ENCODE data around the gene GSAP. TPM values are rescaled to one million over a fixed set of nuclear protein-coding genes. Genes with fewer than 3 reads are reported as not detected.

The GSAP gene, protein sequence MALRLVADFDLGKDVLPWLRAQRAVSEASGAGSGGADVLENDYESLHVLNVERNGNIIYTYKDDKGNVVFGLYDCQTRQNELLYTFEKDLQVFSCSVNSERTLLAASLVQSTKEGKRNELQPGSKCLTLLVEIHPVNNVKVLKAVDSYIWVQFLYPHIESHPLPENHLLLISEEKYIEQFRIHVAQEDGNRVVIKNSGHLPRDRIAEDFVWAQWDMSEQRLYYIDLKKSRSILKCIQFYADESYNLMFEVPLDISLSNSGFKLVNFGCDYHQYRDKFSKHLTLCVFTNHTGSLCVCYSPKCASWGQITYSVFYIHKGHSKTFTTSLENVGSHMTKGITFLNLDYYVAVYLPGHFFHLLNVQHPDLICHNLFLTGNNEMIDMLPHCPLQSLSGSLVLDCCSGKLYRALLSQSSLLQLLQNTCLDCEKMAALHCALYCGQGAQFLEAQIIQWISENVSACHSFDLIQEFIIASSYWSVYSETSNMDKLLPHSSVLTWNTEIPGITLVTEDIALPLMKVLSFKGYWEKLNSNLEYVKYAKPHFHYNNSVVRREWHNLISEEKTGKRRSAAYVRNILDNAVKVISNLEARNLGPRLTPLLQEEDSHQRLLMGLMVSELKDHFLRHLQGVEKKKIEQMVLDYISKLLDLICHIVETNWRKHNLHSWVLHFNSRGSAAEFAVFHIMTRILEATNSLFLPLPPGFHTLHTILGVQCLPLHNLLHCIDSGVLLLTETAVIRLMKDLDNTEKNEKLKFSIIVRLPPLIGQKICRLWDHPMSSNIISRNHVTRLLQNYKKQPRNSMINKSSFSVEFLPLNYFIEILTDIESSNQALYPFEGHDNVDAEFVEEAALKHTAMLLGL
- 0.85 TPM for total RNA-seq (2021; ENCODE audit: unreplicated experiment)
- polyA plus RNA-seq (2012; ENCODE audit: insufficient read length), result 0.75 TPM
- Bru-seq, nascent RNA, result percentile 32 among the genes with signal in this experiment
- percentile 33 among the genes with signal in this experiment for BruChase-seq, experiment 1, labeled RNA remaining after a 2-hour chase
- BruChase-seq, experiment 2, labeled RNA remaining after a 6-hour chase, result percentile 29 among the genes with signal in this experiment
- long read RNA-seq, result 0 reads

DNA sequence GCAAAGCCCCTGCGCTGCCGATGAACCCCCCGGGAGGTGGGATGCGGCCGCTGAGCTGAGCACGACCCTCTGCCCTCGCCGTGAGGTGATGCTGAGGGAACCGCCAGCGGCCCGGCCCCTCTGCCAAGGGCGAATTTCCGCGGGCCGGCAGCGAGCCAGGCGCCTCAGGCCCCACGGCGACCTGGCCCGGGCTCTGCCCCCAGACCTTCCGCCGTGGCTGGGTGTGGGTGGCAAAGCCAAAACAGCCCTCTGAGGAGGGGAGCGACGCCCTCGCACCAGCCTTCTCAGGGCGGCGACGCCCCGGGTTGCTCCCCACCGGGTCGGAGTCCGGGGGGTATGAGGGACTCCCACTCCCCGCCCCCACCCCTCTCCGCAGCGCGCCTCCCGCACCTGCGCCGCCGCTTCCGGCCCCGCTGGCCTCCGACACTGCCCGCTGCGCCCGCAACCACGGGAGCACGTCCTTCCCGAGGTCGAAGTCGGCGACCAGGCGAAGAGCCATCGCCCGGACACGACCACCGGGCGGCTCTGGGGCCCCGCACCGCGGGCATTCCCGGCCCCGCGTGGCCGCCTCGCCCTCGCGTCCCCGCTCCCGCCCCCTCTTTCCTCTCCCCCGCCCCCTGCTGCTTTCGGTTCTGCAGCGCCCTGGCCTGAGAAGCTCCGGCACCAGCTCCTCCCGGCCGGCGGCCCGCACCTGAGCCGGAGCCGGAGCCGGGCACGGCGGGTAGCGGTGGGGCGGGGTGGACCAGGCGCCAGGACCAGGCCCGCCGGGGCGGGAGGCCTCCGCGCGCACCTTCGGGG is at the start of gene GSAP:
Gene GSAP (minus strand): TSS at position 527 of the 798 bp plus-strand sequence. CDS start 28 bp downstream, at position 499.
- CTCF ChIA-PET, result interaction anchor here (0.6 kb wide), 2 partner anchors 275 to 686 kb away, joined by 3 to 8 read pairs; no protein-coding TSS in a partner anchor
- Histone ChIP-seq H3K4me1 (ENCODE audit: control insufficient read depth, insufficient read depth, low read length) (no peaks in the 10 kb centered on the region), H3K27ac (ENCODE audit: low read length) (no peak within 1 kb of the TSS), H3K36me3 (ENCODE audit: control insufficient read depth, insufficient read depth, low read length) (no peaks in the 10 kb centered on the region), H3K27me3 (ENCODE audit: control insufficient read depth, insufficient read depth, low read length) (peaks cover 37% of the 10 kb centered on the region), H3K4me3 (ENCODE audit: low read depth in 2 of 2, low read length in 2 of 2) (peak within 1 kb of the TSS; percentile 49 to 53), H3K9me3 (ENCODE audit: control insufficient read depth, insufficient read depth, low read depth, low read length) (no peaks in the 10 kb centered on the region)
- in situ Hi-C loops (cut with HindIII; ENCODE audit: low pct_unique_long_range_greater_than_20kb, low sequenced_read_pairs), result no loop called here
- TF ChIP-seq POLR2AphosphoS5 (IDR thresholded peaks at IDR 0.05; ENCODE audit: low read depth, low read length) (no peak), SIN3A (IDR thresholded peaks at IDR 0.05; ENCODE audit: borderline replicate concordance, insufficient read depth, low read depth, low read length) (0 out of 2 replicates have a peak, but pooled peaks have one; percentile 35)
- POLR2A ChIA-PET, result no interaction called here
- no peak for DNase-seq (ENCODE audit: low read depth, low spot score)
- intact Hi-C loops (cut with micrococcal nuclease; ENCODE audit: unreplicated experiment), result no loop called here
- ATAC-seq, result peak; percentile 81
- BruUV-seq (replicated peaks), result no TSS peak

DNA sequence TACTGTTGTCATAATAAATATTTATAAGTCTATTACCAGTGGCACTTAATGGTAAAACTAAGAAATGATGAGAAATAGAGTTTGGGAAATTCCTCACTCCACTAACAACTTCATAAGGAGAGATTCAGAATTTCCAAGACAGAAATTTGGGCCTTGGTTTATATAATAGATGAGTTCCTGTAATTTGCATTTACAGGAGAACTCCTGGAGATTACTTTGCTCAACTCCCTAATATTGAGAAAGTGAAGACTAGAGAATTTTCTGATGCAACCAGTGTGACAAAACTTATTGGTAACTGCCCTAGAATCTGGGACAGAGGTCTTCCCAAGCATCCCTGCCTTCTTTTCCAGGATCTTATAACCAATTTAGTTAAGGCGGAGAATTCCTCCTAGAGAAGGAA is 49.1 kb upstream of the GSAP start:
- peaks cover 3% of the 10 kb centered on the region; the same call in 1 of the 2 replicates for H3K27me3 ChIP-seq (ENCODE audit: control insufficient read depth, insufficient read depth, low read length)
- no peaks in the 10 kb centered on the region for H3K9me3 ChIP-seq (ENCODE audit: control insufficient read depth, insufficient read depth, low read depth, low read length)
- TF ChIP-seq SIN3A (IDR thresholded peaks at IDR 0.05; ENCODE audit: borderline replicate concordance, insufficient read depth, low read depth, low read length) (no peak), TCF7L2 (IDR thresholded peaks at IDR 0.05; ENCODE audit: low read depth, low read length) (no peak), POLR2AphosphoS5 (IDR thresholded peaks at IDR 0.05; ENCODE audit: low read depth, low read length) (no peak)
- TF ChIP-seq, protein P1, sequence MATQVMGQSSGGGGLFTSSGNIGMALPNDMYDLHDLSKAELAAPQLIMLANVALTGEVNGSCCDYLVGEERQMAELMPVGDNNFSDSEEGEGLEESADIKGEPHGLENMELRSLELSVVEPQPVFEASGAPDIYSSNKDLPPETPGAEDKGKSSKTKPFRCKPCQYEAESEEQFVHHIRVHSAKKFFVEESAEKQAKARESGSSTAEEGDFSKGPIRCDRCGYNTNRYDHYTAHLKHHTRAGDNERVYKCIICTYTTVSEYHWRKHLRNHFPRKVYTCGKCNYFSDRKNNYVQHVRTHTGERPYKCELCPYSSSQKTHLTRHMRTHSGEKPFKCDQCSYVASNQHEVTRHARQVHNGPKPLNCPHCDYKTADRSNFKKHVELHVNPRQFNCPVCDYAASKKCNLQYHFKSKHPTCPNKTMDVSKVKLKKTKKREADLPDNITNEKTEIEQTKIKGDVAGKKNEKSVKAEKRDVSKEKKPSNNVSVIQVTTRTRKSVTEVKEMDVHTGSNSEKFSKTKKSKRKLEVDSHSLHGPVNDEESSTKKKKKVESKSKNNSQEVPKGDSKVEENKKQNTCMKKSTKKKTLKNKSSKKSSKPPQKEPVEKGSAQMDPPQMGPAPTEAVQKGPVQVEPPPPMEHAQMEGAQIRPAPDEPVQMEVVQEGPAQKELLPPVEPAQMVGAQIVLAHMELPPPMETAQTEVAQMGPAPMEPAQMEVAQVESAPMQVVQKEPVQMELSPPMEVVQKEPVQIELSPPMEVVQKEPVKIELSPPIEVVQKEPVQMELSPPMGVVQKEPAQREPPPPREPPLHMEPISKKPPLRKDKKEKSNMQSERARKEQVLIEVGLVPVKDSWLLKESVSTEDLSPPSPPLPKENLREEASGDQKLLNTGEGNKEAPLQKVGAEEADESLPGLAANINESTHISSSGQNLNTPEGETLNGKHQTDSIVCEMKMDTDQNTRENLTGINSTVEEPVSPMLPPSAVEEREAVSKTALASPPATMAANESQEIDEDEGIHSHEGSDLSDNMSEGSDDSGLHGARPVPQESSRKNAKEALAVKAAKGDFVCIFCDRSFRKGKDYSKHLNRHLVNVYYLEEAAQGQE (IDR thresholded peaks at IDR 0.05; ENCODE audit: insufficient read depth in 1 of 2, low read depth in 2 of 2, low read length in 1 of 2), result no peak
- TF ChIP-seq, protein P2, sequence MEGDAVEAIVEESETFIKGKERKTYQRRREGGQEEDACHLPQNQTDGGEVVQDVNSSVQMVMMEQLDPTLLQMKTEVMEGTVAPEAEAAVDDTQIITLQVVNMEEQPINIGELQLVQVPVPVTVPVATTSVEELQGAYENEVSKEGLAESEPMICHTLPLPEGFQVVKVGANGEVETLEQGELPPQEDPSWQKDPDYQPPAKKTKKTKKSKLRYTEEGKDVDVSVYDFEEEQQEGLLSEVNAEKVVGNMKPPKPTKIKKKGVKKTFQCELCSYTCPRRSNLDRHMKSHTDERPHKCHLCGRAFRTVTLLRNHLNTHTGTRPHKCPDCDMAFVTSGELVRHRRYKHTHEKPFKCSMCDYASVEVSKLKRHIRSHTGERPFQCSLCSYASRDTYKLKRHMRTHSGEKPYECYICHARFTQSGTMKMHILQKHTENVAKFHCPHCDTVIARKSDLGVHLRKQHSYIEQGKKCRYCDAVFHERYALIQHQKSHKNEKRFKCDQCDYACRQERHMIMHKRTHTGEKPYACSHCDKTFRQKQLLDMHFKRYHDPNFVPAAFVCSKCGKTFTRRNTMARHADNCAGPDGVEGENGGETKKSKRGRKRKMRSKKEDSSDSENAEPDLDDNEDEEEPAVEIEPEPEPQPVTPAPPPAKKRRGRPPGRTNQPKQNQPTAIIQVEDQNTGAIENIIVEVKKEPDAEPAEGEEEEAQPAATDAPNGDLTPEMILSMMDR (IDR thresholded peaks at IDR 0.05), result no peak
- ChIA-PET CTCF (no interaction called here), POLR2A (no interaction called here)
- intact Hi-C loops (cut with micrococcal nuclease; ENCODE audit: unreplicated experiment) (no loop called here), in situ Hi-C loops (cut with HindIII; ENCODE audit: low pct_unique_long_range_greater_than_20kb, low sequenced_read_pairs) (no loop called here)
- no peak overlapping the region for H3K27ac ChIP-seq (ENCODE audit: low read length)
- no peak for ATAC-seq
- no peaks in the 10 kb centered on the region for H3K36me3 ChIP-seq (ENCODE audit: control insufficient read depth, insufficient read depth, low read length)
- BruUV-seq (replicated peaks), result no TSS peak
- H3K4me3 ChIP-seq (ENCODE audit: low read depth in 2 of 2, low read length in 2 of 2), result no peak overlapping the region
- H3K4me1 ChIP-seq (ENCODE audit: control insufficient read depth, insufficient read depth, low read length), result no peaks in the 10 kb centered on the region
- no peak for DNase-seq (ENCODE audit: low read depth, low spot score)

Data from Panc1 (cell line).